Measurements from ENCODE around the gene HOXC10.

Gene HOXC10

DNA sequence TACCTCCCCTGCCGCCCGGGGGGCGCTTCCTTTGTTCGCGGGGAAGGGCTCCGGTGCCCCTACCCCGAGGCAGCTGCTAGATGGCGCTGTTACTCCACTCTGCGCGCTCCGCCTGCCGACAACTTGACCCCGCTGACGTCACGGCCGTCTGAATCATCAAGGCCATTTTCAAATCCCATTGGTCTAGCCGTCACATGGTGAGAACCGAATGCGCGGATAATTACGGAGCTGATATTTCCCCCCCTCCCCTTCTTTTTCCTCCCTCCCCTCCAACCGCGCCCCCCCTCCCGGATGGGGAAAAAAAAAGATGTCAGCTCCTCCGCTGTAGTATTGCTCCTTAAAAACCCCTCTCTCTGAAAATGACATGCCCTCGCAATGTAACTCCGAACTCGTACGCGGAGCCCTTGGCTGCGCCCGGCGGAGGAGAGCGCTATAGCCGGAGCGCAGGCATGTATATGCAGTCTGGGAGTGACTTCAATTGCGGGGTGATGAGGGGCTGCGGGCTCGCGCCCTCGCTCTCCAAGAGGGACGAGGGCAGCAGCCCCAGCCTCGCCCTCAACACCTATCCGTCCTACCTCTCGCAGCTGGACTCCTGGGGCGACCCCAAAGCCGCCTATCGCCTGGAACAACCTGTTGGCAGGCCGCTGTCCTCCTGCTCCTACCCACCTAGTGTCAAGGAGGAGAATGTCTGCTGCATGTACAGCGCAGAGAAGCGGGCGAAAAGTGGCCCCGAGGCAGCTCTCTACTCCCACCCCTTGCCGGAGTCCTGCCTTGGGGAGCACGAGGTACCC lies at the start of gene HOXC10:
HOXC10 (plus strand) TSS at position 246 of the 791 bp plus-strand sequence; CDS start at position 360, 114 bp downstream.
- peak; percentile 37 for DNase-seq

DNA sequence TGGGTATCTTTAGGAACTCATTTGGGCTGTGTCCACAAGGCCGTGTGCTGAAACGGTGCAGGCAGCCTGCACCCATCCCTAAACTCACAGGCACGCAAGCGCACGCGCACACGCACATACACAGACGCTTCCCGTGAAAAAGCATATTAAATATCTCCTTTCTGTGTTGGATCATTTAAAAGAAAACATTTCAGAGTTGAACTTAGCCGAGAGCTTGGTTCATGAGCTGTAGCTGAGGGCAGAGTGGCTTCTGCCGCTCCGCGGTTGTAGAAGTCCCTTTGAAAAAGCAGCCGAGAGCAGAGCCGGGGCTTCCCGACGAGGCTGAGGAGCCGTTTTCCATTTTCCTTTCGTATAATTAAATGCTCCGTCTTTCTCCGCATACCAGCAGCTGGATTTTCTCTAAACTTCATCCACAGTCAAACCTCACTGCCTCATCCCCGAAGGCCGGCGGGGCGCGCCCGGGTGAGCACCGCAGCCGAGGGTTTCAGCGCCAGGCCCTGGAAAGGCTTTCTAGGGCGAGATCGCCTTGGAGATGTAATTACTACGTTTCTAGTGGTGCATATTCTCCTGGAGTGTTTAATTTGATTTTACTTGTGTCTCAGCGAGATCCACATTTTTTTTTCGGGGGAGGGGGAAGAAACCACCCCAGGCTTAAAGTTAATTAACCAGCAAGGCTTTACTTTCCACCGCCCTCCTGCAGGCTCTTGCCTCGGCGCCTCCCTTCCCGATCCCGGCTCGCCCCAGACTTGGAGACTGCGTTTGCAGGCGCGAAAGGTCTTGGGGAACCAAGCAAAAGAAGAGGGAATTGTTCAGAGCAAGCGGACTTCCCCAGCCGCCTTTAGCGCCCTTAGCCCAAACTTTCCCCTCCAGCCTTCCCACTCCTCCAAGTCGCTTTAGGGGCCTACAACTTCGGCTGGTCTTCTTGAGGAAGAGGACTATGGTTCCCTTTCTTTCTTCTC lies 49.3 kb upstream of the HOXC10 start:
- DNase-seq: no peak

DNA sequence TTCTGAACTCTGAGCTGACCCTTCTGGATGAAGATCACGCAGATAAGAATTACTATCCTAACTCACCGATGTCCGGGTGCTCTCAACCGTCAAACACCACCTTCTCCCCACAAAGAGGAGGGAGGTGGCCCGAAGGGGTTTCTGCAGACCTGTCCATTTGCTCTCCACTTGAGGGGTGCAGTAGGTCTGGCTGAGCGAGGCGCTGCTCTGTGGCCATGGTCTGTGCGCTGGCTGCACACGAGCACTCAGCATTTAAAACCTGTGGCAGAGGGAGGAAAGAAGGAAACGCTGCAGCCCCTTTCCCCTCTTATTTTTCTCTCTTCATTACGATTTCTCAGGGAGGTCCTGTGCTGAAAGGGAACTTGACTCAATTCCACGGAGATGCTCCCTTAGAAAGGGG lies 47.8 kb upstream of the HOXC10 start:
- DNase-seq: no peak

DNA sequence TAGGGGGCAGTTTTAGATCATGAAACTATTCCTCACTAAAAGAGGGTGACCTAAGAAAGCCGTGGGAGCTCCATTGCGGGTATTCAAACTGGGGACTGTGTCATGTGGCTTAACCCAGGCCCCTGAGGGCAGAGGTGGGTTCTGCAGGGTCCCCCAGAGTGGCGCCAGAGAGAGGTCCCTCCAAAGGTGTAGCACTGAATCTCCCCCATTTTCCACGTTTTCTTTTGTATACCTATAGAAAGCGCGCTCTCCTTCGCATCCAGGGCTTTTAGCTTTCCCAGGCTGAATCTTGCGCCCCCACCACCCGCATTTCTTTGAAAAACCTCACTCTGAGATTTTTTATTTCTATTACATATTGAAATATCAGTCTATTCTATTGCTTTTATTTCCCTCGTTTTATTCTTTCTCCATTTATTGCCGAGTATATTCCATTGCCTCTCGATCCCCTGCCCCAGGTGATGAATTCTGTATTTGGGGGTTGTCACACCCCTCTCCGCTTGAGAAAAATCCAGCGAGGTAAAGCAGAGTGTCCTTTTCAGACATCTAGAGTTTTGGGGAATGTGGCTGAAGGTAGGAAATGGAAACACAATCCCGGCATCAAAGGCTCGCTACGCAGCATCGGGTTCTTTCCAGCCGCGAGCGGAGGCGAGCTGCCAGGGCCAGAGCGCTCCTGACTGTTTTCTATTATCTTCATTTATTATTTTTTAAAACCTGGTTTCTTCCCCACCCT lies 47.2 kb upstream of the HOXC10 start:
- no peak for DNase-seq

DNA sequence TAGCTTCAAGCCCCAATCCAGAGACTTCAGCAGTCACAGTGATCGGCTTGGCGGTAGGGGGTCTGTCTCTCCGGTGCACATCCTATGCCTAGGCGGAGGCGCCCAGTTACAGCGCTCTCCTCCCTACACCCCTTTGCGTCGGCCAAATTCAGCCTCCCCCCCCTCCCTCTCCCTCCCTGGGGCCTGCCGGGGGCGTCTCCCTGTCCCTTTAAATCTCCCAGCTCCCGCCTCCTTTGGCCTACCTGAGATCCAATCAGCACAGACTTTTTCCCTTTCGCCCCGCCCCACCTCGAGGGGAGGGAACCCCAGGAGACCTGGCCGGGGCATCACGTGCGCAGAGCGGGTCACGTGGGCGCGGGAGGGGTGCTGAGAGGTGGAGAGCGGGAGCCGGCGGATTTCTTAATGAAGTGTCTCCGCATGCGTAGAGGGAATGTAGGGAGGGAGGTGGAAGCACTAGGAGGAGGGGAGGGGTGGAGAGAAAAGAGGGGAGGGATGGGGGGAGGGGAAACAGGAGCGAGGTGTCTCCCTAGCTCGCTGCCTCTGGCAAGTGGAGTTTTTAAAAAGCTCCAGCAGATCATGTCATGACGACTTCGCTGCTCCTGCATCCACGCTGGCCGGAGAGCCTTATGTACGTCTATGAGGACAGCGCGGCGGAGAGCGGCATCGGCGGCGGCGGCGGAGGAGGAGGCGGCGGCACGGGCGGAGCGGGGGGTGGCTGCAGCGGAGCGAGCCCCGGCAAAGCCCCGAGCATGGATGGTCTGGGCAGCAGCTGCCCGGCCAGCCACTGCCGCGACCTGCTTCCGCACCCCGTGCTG lies 46.4 kb upstream of the HOXC10 start, which contains the start of gene HOXC13:
HOXC13 (plus strand) TSS at position 506 of the 815 bp plus-strand sequence; CDS start at position 582, 76 bp downstream.
- DNase-seq: no peak

DNA sequence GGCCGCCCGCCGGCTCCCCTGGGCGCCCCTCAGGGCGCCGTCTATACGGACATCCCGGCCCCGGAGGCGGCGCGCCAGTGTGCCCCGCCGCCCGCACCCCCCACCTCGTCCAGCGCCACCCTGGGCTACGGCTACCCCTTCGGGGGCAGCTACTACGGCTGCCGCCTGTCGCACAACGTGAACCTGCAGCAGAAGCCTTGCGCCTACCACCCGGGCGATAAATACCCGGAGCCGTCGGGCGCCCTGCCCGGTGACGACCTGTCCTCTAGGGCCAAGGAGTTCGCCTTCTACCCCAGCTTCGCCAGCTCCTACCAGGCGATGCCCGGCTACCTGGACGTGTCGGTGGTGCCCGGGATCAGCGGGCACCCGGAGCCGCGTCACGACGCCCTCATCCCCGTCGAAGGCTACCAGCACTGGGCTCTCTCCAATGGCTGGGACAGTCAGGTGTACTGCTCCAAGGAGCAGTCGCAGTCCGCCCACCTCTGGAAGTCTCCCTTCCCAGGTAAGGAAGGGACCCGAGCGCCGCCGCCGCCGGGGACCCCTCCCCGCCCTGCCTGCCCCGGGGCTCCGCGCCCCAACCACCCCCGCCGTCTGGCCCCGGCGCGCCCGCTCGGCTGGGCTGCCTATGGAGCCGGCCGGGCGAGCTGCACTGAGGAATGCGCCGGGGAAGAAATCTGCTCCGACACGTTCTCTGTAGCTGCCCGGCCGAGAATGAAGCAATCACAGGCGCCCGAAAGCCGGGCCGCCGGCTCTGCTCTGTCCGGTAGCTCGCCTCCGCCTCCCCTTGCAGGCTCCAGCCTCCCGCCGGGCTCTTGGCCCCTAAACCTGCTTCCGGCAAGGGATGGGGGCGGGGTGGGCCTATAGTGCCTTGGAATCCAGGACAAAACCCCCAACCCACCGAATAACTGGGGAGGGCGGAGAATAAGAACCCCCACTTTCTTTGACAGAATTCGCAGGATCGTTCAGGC lies 45.5 kb upstream of the HOXC10 start:
- DNase-seq: no peak

DNA sequence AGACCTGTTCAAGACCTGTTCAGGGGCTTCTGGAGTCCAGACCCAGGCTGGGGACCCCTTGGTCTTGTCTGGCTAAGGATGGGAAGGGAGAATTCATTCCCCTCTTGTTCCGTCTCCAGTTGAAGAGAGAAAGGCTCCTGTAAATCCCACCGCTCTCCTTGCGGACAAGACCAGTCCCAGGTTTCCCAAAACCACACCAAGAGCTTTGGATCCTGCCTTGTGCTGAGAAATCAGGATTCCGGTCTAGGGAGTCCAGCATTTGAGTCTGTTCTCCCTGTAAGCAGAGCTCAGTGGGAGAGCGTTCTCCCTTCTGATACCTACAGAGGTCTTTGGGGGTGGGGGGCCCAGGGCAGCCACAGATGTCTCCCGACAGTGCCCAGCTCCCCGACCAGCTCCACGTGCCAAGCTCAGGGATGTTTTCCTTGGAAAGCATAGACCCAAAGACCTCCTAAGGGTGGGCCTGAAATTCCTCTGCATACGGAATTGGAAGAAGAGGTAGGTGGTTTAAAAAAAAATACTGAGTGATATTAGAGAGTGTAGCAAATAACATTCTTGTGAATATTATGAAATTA lies 44.4 kb upstream of the HOXC10 start:
- no peak for DNase-seq

DNA sequence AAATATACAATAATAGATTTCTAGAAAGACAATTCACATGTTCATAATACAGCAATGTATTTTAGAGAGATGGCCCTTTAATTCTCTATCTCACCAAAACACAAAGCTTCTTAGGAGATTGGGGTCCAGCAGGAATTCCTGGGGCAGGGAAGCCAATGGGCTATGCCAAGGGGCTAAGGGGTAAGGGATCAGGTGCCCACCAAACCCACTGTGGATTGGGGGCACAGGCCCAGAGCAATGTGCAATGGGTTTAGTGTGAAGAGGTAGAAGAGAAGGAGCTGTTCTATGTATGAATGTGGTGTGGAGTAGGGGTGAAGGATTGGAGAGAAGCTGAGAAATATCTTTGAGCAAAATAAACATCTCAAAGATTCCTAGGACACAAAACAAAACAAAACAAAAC lies 43.8 kb upstream of the HOXC10 start:
- no peak for DNase-seq

DNA sequence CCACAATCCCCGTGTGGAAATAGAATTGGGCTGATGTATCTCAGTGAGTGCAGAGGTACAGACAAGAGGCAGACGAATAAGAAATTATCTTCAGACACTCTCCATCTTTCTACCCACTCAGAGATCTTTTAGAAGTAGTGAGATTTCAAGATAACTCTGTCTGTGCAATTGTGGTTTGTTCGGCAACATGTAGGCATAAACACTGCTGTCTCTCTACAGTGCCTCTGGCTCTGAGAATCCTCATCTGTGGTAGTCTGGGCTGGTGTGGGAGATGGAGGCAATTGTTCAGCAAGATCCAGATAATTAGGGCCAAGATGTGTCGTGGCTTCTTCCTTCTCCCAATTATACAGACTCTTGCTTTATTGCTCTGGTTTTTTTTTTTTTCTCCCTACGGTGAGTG lies 43.2 kb upstream of the HOXC10 start:
- no peak for DNase-seq

DNA sequence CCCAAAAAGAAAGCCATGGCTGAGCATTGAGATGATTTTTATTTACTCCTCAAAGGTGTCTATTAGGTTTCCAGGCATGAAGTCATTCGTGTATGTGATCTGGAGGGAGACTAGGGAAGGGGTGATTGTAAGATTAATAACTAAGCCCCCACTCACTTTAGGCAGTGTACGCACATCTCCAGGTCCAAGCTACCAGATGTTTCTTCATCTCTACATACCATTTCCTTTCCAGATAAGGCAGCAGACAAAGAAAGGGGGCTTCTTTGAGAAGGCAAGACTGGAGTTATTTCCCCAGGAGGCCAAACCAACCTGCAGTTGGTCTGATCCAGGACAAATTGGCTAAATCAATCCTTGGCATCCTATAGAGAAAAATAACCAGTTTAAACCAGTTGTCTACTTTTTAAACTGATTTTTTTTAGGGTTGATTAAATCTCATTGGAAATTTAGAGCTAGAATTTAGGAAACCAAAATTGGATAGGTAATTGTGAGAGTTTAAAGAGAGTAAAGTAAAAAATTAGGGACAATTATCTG lies 42.4 kb upstream of the HOXC10 start:
- no peak for DNase-seq

DNA sequence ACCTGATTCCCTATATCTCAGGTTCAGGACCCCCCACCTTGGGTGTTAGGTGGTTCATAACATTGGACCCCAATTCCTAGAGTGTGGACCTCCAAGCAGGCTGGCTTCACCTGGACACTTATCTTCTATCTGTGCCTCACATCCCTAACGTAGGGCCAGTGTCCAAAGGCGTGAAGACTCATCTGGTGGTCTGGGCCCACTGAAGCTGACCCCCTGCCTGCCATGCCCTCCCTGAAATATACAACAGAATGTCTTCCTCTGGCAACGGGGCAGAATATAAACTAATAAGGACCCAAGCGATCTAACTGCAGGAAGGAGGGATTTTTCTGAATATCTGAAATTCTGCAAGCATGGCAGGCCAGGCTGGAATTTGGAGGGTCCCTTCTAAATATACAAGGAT lies 40.7 kb upstream of the HOXC10 start:
- no peak for DNase-seq

DNA sequence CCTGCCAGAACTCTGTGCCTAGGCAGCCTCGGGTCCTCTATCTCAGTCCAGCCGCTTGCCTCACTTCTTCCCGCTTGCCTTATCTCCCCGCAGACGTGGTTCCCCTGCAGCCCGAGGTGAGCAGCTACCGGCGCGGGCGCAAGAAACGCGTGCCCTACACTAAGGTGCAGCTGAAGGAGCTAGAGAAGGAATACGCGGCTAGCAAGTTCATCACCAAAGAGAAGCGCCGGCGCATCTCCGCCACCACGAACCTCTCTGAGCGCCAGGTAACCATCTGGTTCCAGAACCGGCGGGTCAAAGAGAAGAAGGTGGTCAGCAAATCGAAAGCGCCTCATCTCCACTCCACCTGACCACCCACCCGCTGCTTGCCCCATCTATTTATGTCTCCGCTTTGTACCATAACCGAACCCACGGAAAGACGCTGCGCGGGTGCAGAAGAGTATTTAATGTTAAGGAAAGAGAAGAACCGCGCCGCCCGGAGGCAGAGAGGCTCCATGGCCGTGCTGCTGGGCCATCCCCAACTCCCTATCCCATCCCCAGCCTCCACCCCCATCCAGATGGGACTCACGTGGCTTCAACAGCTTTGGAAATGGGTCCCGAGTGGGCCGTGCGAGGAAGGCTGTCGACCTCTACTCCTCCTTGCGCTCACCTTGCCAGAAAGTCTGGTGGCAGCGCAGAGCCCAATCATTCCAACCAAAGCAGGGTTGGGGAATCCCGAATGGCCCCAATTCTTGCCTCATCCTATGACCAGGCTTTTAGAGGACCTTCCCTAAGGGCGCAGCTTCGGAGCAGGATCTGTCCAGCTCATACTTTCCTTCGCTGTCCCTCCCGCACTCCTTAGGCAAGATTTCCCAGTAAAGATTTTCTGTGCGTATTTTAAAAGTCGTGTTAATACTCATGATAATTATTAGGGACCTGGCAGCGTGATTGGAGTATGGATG lies 39.8 kb upstream of the HOXC10 start:
- DNase-seq: no peak

DNA sequence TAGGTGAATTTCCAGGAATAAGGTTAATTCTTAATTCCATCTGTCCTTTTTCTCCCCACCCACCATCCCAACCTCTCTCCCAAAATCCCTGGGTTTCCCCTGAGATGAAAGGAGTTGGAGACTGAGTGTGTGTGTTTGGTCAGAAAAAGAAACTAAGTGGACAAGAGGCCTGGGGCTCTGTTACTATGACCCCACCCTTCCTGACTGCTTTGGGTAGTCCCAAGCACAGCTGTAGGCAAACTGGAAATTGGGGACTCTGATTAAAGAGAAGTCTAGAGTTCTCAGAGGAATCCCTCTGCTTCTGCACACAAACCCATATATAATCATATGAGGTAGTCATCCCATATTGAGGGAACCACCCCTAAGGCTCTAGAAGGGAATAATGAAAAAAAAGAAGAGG lies 37.2 kb upstream of the HOXC10 start:
- no peak for DNase-seq

DNA sequence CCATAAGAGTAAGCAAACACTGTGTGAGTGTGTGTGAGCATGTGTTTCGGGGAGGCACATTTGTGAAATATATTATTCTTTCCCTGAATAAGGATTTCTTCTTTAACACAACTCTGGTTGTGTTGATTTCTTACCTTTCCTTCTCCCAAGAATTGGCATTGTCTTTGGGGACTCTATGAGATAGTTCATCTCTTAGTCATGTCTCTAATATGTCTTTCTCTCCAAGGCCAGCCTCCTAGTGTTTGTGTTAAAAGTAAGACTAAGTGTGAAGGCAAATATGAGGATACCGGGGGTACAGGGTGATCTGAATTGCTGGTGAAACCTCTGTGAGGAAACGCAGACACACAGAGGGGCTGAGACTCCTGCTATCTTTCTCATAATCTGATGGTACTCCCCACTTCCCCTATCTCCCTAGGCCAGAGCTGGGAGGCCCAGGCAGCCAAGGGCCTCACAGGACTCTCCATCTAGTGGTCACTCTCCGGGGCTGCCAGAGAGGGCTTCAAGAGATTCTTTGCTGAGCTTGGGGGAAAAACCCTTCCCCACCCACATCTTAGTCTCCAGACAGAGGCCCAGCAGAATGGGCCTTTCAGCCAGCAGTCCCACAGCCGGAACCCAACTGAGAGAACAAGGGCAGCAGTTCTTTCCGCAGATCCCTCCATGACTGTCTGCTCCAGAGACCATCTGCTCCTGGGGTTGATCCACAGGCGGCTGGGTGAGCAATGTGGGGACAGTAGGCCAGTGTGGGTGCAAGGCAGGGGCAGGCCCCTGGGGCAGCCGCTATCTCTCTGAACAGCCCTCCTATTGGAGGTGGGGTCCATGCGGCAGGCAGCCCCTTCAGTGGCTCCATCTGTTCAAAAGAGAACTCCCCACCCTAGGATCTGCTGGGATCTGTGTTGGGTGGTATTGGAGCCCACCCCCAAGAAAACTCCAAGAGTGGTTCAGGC lies 36.0 kb upstream of the HOXC10 start:
- DNase-seq: no peak

DNA sequence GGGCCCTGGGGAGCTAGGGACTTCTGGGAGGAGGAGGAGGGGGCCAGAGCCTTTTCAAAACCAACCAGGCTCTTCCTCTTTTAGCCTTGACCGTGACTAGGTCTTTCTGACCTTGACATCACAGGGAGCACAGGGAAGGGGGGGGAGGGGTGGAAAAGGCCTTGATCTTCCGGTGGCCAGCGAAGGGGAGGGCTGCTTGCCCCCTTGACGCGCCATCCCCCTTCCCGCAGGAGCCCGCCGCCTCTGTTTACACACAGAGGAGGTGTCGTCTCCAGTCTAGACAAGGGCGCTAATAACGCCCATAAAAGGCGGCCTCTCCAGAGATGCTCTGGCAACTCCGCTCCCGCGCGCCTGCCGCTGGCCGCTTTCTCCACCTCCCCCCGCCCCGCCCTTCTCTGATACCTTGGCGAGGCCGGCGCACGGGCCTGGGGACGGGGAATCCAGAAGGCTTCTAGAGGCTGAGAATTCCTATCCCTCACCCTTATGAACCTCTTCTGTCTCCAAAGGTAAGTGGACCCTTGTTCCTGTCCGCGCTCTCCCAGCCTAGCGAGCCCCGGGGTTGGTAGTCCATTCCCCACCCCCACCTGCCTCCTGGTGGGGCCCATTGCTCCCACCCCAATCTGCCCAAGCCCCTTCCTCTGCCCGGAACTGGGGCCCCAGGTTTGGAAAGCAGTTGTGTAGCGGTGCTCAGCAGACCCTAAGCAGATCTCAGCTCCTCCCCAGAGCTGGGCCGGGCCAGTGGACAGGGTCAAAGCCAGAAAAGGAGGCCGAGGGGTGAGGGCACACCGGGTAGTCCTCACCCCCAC lies 35.1 kb upstream of the HOXC10 start:
- no peak for DNase-seq

DNA sequence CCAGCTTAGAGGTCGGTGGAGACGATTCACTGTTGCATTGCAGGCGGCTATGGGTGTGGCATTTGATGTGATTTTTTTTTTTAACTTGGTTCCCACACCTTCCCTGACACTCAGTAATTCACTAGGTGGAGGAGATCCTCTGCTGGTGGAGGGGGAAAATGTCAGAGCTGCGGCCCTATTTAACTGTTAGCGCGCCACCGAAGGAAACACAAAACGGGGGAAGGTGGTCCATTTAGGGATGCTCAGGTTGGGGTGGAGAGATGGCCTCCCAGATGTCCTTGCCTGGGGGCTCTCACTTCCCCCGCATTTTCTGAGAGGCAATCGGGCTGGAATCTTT lies 34.5 kb upstream of the HOXC10 start:
- no peak for DNase-seq
